ACHN (cell line): Measurements from ENCODE around the gene SMURF2.

Experiments used
- DNase-seq: peaks from one replicate; pipeline ENCODE4 v3.0.0-alpha.2; 2015
- in situ Hi-C: cut with HindIII; loops from 2 replicates; pipeline ENCODE4 v1.10.0; 2017; ENCODE audit warnings: low sequenced_read_pairs, low pct_ligation_motif_present, low pct_unique_long_range_greater_than_20kb

SMURF2 gene

GRCh38 chr17:64638552-64639203 lies 23.4 kb downstream of the SMURF2 start:
- in situ Hi-C loops = no loop called here

DNA sequence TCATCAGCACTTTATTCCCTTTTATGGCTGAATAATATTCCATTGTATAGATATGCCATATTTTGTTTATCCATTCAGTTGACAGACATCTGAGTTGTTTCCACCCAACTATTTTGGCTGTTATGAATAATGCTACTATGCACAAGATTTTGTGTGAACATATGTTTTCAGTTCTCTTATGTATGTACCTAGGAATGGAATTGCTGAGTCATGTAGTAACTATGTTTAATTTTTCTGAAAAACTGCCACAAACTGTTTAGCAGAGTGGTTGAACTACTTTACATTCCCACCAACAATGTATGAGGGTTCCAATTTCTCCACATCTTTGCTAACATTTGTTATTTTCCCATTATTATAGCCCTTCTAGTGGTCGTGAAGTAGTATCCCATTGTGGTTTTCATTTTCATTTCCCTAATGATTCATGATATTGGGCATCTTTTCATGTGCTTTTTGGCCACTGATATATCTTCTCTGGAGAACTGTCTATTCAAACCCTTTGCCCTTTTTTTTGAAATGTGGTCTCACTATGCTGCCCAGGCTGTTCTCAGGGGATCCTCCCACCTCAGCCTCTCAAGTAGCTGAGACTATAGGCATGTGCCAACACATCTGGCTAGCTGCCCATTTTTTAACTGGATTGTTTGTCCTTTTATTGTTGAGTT lies 26.3 kb downstream of the SMURF2 start:
- in situ Hi-C loops = no loop called here
- no peak for DNase-seq

More at GRCh38 chr17:64638552-64639203, 23.4 kb downstream of the SMURF2 start:
- no peak for DNase-seq

GRCh38 chr17:64634218-64634617 lies 27.9 kb downstream of the SMURF2 start:
- no peak for DNase-seq
- in situ Hi-C loops = no loop called here

GRCh38 chr17:64632606-64633005 lies 29.5 kb downstream of the SMURF2 start:
- in situ Hi-C loops = no loop called here
- no peak for DNase-seq

GRCh38 chr17:64632194-64632593 lies 29.9 kb downstream of the SMURF2 start:
- in situ Hi-C loops = no loop called here
- DNase-seq = peak; percentile 88

GRCh38 chr17:64630309-64631223 lies 31.5 kb downstream of the SMURF2 start:
- in situ Hi-C loops = no loop called here
- DNase-seq = no peak

DNA sequence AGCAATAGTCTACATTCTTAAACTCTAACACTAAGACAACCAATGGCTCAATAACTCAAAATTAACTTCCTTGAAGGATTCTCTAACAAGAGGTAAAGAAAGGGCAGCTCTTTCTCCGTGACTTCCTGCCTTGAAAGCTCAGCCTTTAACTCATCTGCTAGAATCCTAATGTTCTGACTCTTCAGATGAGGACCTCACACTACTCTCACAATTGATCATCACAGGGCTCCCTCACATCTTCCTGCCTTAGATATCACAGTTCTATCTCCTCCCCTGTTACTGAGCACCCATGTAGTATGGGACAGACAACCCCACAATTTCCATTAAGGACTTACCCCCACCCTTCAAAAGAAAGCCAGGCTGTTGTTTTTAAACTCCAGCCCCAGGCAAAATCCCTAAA lies 33.5 kb downstream of the SMURF2 start:
- in situ Hi-C loops = no loop called here
- DNase-seq = no peak

GRCh38 chr17:64627797-64628196 lies 34.3 kb downstream of the SMURF2 start:
- DNase-seq = no peak
- in situ Hi-C loops = no loop called here

GRCh38 chr17:64626827-64627226 lies 35.3 kb downstream of the SMURF2 start:
- no peak for DNase-seq
- in situ Hi-C loops = no loop called here

- in situ Hi-C loops = no loop called here
- no peak for DNase-seq
Observed at GRCh38 chr17:64625541-64625940, 36.6 kb downstream of the SMURF2 start.

DNA sequence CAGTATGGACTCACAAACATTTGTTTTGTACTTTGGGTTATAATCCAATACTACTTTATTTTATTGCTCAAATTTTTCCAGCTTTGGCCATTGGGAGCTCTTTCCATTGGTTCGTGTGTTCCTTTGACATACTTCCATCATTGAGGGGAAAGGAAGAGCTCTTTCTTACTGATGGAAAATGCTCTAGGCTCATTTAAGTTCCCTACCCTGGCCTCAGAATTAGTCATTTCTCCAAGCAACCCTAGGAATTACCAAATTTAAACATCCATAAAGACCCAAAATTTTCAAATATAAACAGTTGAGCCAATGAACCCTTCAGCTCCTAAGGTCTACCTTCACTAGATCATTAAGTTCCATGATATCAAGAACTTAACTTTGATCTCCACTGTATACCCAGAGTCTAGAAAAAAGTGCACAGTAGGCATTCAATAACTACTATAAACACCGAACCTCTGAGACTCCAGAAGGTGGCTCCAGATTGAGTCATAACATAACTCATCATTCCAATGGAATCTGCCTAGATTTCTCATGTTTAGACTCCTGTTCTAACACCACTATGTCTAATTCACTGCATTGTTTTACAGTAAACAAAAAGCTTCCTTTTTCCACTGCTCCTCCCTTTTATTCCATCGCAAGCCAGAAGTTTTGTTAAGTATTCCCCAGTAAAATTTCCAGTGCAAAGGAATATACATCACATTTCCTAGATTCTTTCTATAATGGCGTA lies 39.0 kb downstream of the SMURF2 start:
- in situ Hi-C loops = no loop called here
- DNase-seq = peak; percentile 89

DNA sequence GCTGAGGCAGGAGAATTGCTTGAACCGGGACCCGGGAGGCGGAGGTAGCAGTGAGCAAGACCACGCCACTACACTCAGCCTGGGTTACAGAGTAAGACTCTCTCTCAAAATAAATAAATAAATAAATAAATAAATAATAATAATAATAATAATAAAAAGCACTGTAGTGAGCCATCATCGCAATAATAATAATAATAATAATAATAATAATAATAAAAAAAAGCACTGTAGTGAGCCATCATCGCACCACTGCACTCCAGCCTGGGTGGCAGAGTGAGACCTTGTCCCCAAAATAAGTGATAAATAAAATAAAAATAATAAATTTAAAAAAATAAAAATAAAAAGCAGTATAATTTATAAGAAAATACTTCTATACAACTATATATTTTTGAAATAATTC lies 40.3 kb downstream of the SMURF2 start:
- DNase-seq = no peak
- in situ Hi-C loops = no loop called here

DNA sequence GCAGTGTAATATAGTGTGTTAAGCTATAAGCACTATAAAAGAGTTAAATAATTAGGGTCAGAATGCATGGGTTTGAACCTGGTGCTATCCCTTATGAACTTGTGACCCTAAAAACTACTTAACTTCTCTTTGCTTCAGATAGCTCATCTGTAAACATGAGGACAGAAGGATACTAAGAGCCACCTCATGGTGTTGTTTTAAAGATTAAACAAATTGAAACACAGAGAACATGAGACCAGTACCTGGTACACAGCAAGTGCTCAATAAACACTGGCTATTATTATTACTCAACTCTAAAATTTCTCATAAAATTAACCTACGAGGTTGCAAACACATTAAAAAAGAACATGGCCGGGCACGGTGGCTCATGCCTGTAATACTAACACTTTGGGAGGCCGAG lies 43.3 kb downstream of the SMURF2 start:
- in situ Hi-C loops = no loop called here
- no peak for DNase-seq

DNA sequence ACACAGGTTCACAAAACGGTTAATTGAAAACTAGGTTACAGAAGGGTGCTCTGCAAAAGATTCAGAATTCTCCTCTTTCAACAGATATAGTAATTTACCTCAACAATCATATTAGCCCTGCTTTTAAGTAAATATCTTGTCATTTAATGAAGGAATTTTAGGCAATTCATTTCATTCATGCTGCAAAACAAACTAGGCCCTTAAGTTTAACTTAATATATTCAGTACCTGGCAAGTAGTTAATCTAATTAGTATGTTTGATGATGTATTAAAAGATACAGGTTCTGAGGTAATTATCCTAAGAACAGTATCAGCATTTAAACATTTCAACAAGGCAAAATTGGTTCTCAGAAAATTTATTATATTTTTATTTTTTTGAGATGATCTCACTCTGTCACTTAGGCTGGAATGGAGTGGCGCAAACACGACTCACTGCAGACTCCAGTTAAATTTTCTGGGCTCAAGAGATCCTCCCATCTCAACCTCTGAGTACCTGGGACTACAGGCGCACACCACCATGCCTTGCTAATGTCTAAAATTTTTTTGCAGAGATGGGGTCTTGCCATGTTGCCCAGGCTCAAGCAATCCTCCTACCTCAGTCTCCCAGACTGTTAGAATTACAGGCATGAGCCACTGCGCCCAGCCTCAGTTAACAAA lies 44.9 kb downstream of the SMURF2 start:
- DNase-seq = no peak
- in situ Hi-C loops = no loop called here

DNA sequence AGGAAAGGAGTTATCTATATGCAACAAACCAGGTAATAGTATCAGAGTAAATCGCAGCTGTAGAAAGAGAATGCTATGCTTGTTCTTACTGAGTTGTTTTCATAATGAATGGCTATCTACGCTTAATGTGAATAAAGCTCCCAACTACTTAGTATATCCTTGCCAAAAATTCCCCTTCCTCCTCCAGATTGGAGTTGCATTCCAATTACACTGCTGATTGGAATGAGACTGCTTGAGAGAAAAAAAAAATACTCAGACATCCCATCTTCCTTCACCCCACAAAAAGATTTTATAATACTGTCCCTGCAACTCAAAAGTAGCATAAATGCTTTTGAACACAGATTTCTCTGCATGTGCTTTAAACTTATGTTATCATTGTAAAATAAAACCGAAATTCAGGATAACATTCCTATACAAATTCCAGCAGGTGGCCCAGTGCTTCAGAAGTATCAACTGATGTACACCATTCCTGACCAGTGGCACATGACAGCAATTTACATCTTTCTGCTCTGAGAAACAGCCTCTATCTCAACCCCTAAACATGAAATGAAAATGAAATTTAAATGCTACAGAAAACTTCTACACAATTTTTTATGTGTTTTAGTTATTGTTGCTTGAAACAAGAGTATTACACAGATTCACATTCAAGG lies 47.0 kb downstream of the SMURF2 start:
- peak; percentile 24 for DNase-seq
- in situ Hi-C loops = no loop called here

GRCh38 chr17:64614266-64615027 lies 47.7 kb downstream of the SMURF2 start:
- in situ Hi-C loops = no loop called here
- DNase-seq = no peak

- in situ Hi-C loops = no loop called here
- DNase-seq = no peak
Observed at GRCh38 chr17:64611369-64611768, 50.7 kb downstream of the SMURF2 start.
